Sigmoid colon (tissue), 4 donors: ENCODE results near the gene MRPS12.

Experiments
- CTCF ChIP-seq, 4 experiments: fragments of 450-650 bp in 3 of 4; fragments of 200-600 bp in 1 of 4; IDR thresholded peaks; one replicate each; pipeline ENCODE4 v1.5.1; 2016 to 2019; ENCODE audit warnings: antibody characterized with exemption in 4 of 4, mild to moderate bottlenecking in 3 of 4, moderate library complexity in 2 of 4
- EP300 ChIP-seq, 4 donors: sonication (generic); formaldehyde crosslinking; IDR thresholded peaks; one replicate each; pipeline ENCODE4 v1.6.1; 2017; ENCODE audit warnings: antibody characterized with exemption in 4 of 4
- POLR2A ChIP-seq, 2 donors: fragments of 450-650 bp; IDR thresholded peaks; one replicate each; pipeline ENCODE4 v1.6.1; 2016; ENCODE audit warnings: antibody characterized with exemption in 2 of 2, mild to moderate bottlenecking in 2 of 2, moderate library complexity in 2 of 2
- POLR2AphosphoS5 ChIP-seq, 4 donors: sonication (generic); formaldehyde crosslinking; IDR thresholded peaks; one replicate each; pipeline ENCODE4 v1.6.1; 2017; ENCODE audit warnings: antibody characterized with exemption in 4 of 4

GRCh38 chr19:38919837-38920601 is 10.7 kb upstream of the MRPS12 start:
- no peak for TF ChIP-seq CTCF (IDR thresholded peaks at IDR 0.05)
- no peak for TF ChIP-seq POLR2A (IDR thresholded peaks at IDR 0.05)
- no peak for TF ChIP-seq POLR2AphosphoS5 (IDR thresholded peaks at IDR 0.05)
- no peak for TF ChIP-seq EP300 (IDR thresholded peaks at IDR 0.05)
